ENCODE measurements around the gene CRYGA. TPM values are rescaled to one million over a fixed set of nuclear protein-coding genes. Genes with fewer than 3 reads are reported as not detected.
"Not testable (repeated sequence)": the region's sequence is repeated elsewhere in the genome, so short reads cannot be mapped to it uniquely, and the experiment has no call there.

Gene CRYGA
- total RNA-seq, 2 donors from 2014 or later: not detected

GRCh38 chr2:208128136-208128535, 35.3 kb downstream of the CRYGA start:
- no peak overlapping the region for H3K27ac ChIP-seq
- no peaks in the 10 kb centered on the region for H3K4me1 ChIP-seq
- DNase-seq: no peak
- H3K36me3 ChIP-seq: no peaks in the 10 kb centered on the region
- TF ChIP-seq CTCF (IDR thresholded peaks at IDR 0.05): no peak
- no peak overlapping the region for H3K9ac ChIP-seq (ENCODE audit: low read depth in 2 of 2, low read length in 2 of 2)
- H3K27me3 ChIP-seq: peaks cover 9% of the 10 kb centered on the region
- intact Hi-C loops (cut with DNase I): no loop called here
- no peaks in the 10 kb centered on the region for H3K9me3 ChIP-seq
- H3K4me3 ChIP-seq: no peak overlapping the region

GRCh38 chr2:208127090-208127489, 36.3 kb downstream of the CRYGA start:
- no peaks in the 10 kb centered on the region for H3K36me3 ChIP-seq
- no peak overlapping the region for H3K4me3 ChIP-seq
- no peaks in the 10 kb centered on the region for H3K9me3 ChIP-seq
- intact Hi-C loops (cut with DNase I): no loop called here
- no peaks in the 10 kb centered on the region for H3K4me1 ChIP-seq
- H3K27me3 ChIP-seq: peaks cover 9% of the 10 kb centered on the region
- H3K9ac ChIP-seq (ENCODE audit: low read depth in 2 of 2, low read length in 2 of 2): no peak overlapping the region
- no peak overlapping the region for H3K27ac ChIP-seq
- DNase-seq: no peak
- no peak for TF ChIP-seq CTCF (IDR thresholded peaks at IDR 0.05)

DNA sequence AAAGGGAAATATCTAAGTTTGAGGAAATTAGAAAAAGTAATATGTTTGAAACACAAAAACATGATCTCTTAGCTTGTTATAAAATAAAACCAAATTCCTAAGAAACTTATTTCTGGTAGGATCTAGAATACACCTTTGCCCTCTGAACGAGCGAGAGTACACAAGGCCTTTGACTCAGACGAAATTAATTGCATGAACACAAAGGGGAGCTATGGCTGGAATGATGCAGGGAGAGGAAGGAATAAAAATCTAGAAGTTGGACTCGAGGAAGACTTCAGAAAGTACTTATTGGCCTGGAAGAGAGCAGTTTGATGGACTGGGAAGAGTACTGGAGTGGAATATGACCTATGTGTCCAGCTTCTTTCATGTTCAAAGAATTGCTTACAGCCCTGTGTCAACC, 38.1 kb downstream of the CRYGA start:
- Histone ChIP-seq H3K36me3 (no peaks in the 10 kb centered on the region), H3K4me3 (no peak overlapping the region), H3K9me3 (no peaks in the 10 kb centered on the region), H3K4me1 (no peaks in the 10 kb centered on the region), H3K27ac (no peak overlapping the region), H3K9ac (ENCODE audit: low read depth in 2 of 2, low read length in 2 of 2) (no peak overlapping the region), H3K27me3 (peaks cover 9% of the 10 kb centered on the region)
- no peak for DNase-seq
- no peak for TF ChIP-seq CTCF (IDR thresholded peaks at IDR 0.05)
- intact Hi-C loops (cut with DNase I): no loop called here

- H3K4me3 ChIP-seq; H3K36me3 ChIP-seq; DNase-seq; H3K4me1 ChIP-seq; H3K9me3 ChIP-seq; intact Hi-C loops (cut with DNase I); H3K9ac ChIP-seq (ENCODE audit: low read depth in 2 of 2, low read length in 2 of 2); H3K27ac ChIP-seq; H3K27me3 ChIP-seq: not testable (repeated sequence)
Measured at GRCh38 chr2:208124013-208124715, 39.2 kb downstream of the CRYGA start, which contains the start of gene CRYGD. Gene CRYGD, minus strand, starts transcription at chr2:208124524. Its CDS starts 51 bp downstream, at chr2:208124473.

GRCh38 chr2:208122248-208122647, 41.1 kb downstream of the CRYGA start:
- intact Hi-C loops (cut with DNase I): no loop called here
- Histone ChIP-seq H3K9ac (ENCODE audit: low read depth in 2 of 2, low read length in 2 of 2) (no peak overlapping the region), H3K27me3 (peaks cover 9% of the 10 kb centered on the region), H3K9me3 (no peaks in the 10 kb centered on the region), H3K4me1 (no peaks in the 10 kb centered on the region), H3K27ac (no peak overlapping the region), H3K36me3 (no peaks in the 10 kb centered on the region), H3K4me3 (no peak overlapping the region)
- no peak for DNase-seq
- no peak for TF ChIP-seq CTCF (IDR thresholded peaks at IDR 0.05)

- Histone ChIP-seq H3K27ac (no peak overlapping the region), H3K4me1 (no peaks in the 10 kb centered on the region), H3K27me3 (peaks cover 5% of the 10 kb centered on the region), H3K9ac (ENCODE audit: low read depth in 2 of 2, low read length in 2 of 2) (no peak overlapping the region), H3K9me3 (no peaks in the 10 kb centered on the region), H3K4me3 (no peak overlapping the region), H3K36me3 (no peaks in the 10 kb centered on the region)
- no peak for TF ChIP-seq CTCF (IDR thresholded peaks at IDR 0.05)
- DNase-seq: no peak
- intact Hi-C loops (cut with DNase I): no loop called here
Measured at GRCh38 chr2:208118918-208119317, 44.5 kb downstream of the CRYGA start.

- DNase-seq; H3K27ac ChIP-seq; H3K9ac ChIP-seq (ENCODE audit: low read depth in 2 of 2, low read length in 2 of 2); H3K27me3 ChIP-seq; H3K4me1 ChIP-seq; H3K4me3 ChIP-seq; H3K9me3 ChIP-seq; intact Hi-C loops (cut with DNase I); H3K36me3 ChIP-seq: not testable (repeated sequence)
Measured at GRCh38 chr2:208117390-208117789, 46.0 kb downstream of the CRYGA start.
